Astrocyte of the spinal cord (primary cell): Measurements from ENCODE around the gene PACS2.
"Not testable (repeated sequence)": the region's sequence is repeated elsewhere in the genome, so short reads cannot be mapped to it uniquely, and the experiment has no call there.

Source experiments
- DNase-seq: peaks from one replicate; pipeline ENCODE4 v3.0.0; 2011; ENCODE audit warnings: low read depth, low spot score
- H3K4me3 ChIP-seq: 2 replicates; pipeline ENCODE4 v1.5.1; 2011; ENCODE audit warnings: low read depth, mild to moderate bottlenecking, low read length, moderate library complexity
- in situ Hi-C: cut with HindIII; loops from 2 replicates; pipeline ENCODE4 v1.10.0; 2017; ENCODE audit warnings: low sequenced_read_pairs
- TF ChIP-seq, protein P1 (sequence below): IDR thresholded peaks from 2 replicates; pipeline ENCODE4 v1.5.1; 2012; ENCODE audit warnings: low read depth, mild to moderate bottlenecking, low read length, inconsistent platforms

The PACS2 gene

DNA sequence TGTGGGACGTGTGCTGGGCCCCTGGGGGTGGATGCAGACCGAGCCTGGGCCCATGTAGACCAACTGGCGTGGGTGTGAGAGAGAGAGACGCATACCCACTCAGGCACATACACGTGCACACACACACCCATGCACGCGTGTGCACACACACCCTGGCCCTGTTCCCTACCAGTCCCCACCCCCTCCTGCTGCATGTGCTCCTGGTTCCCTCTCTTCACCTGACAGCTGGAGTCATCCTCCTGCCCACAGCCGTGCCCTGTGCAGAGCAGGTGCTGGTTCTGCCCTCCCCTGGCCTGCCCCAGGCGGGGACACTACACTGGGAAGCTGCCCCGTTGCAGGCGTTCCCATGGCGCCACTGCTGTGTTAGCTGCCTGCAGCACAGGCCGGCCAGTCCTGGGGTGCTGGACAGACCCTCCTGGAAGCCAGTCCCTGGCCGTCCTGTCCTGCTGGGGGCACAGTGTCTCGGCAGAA is 18.5 kb downstream of the PACS2 start:
- no peak for DNase-seq
- TF ChIP-seq, protein P1, sequence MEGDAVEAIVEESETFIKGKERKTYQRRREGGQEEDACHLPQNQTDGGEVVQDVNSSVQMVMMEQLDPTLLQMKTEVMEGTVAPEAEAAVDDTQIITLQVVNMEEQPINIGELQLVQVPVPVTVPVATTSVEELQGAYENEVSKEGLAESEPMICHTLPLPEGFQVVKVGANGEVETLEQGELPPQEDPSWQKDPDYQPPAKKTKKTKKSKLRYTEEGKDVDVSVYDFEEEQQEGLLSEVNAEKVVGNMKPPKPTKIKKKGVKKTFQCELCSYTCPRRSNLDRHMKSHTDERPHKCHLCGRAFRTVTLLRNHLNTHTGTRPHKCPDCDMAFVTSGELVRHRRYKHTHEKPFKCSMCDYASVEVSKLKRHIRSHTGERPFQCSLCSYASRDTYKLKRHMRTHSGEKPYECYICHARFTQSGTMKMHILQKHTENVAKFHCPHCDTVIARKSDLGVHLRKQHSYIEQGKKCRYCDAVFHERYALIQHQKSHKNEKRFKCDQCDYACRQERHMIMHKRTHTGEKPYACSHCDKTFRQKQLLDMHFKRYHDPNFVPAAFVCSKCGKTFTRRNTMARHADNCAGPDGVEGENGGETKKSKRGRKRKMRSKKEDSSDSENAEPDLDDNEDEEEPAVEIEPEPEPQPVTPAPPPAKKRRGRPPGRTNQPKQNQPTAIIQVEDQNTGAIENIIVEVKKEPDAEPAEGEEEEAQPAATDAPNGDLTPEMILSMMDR = no peak
- in situ Hi-C loops = no loop called here
- H3K4me3 ChIP-seq = no peak overlapping the region

DNA sequence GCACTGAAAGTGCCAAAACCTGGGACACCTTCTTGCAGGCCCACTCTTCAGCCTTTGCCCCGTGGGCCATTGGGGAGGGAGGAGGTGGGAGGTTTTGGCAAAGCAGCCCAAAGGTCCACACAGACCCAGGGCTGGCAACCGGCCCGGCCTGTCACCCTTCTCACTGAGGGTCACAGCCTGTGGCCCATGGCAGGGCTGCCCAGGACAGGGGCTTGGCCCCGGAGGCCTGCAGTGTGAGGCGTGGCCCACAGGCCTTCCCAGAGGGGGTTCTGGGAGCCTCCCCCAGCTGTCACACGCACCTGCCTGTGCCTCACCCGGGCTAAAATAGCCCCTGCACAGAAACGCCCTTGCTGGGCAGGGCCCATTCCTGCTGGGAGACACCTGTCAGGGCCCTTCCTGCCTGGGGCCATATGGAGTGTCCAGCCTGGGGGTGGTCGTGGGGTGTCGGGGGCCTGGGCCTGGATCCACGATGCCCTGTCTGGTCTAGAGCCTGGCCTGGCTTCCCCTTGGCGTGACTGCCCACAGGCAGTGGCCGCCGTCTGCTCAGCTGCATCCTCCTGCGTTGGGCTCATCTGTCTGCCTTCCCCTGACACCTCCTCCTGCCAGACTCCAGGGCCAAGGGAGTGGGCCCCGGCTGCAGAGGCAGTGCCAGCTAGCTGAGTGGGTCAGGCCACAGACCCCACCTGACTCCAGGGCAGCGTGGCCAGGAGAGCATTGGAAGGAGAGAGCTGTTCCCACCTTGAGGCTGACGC is 19.2 kb downstream of the PACS2 start:
- DNase-seq = no peak
- H3K4me3 ChIP-seq = no peak overlapping the region
- in situ Hi-C loops = no loop called here
- TF ChIP-seq, protein P1 = no peak

DNA sequence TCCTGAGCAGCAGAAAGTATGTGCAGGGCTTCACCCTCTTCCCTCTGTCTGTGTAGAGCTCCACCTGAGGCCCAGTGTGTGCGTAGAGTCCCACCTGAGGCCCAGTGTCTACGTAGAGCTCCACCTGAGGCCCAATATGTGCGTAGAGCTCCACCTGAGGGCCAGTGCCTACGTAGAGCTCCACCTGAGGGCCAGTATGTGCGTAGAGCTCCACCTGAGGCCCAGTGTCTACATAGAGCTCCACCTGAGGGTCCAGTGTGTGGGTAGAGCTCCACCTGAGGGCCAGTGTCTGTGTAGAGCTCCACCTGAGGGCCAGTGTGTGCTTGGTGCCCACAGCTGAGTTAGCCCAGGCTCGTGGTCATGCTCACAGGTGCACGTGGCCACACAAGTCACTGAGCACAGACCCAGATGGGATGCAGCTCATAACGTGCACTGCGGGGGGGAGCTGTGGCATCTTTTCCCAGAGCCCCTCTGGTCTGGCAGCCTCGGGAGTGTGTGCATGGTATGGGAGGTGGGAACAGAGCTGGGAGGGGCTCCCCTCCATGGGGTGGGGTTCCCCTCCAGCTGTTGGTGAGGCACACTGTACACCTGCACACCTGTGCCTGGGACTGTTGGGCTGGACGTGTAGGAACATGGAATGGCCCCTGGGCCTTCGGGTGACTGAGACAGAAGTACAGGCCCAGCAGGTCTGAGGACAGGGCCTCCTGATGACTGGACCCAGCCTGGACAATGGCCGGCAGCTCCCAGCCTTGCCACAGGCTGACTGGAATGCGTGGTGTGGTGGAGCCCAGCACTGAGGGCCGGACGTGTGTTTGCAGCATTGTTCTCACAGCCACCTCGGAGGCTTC is 20.1 kb downstream of the PACS2 start:
- in situ Hi-C loops = no loop called here

DNA sequence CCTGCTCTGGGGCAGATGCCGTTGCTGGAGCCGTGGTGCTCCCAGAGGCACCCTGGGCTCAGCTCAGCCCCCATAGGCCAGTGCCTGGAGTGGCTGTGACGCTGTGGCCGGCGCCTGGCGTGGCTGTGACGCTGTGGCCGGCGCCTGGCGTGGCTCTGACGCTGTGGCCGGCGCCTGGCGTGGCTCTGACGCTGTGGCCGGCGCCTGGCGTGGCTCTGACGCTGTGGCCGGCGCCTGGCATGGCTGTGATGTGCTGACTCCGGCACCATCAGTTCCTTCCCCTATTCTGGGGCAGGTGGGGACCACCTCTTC is 20.6 kb downstream of the PACS2 start:
- H3K4me3 ChIP-seq, in situ Hi-C loops, DNase-seq: not testable (repeated sequence)

More for the DNA sequence above, 20.1 kb downstream of the PACS2 start:
- TF ChIP-seq, protein P1 = no peak
- no peak overlapping the region for H3K4me3 ChIP-seq
- DNase-seq = no peak

DNA sequence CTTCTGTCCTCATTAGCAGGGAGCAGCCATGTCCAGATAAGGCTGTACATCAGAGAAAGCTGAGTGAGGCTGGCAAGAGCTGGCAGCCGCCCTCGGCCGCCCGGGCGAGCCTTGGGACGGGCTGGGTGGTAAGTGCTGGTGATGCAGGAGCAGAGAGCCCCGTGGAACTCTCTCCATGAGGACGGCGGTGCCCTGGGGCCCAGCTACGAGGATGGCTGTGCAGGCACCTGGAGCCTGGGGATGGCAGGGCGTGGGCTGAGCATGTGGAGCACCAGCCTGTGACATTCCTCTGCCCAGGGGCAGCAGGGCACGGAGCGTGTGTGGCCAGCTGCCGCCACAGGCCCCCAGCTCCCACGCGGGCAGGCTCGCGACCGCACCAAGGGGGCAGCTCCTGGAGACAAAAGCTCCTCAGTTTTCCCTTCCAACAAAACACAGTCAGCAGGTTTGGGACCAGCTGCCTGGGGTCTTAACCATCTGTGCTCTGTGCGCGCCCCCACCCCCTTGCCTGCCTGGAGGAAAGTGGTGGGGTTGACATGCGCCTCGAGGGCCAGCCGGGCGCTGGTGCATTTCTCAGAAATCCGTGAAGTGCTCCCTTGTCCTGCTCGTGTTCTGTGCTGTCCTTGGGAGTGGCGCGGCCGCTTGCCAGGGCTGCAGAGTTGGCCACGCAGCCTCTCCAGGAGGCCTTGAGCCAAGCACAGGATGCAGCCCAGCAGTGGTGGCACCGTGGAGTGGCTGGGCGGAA is 21.4 kb downstream of the PACS2 start:
- DNase-seq = no peak
- TF ChIP-seq, protein P1 = no peak
- in situ Hi-C loops = no loop called here

DNA sequence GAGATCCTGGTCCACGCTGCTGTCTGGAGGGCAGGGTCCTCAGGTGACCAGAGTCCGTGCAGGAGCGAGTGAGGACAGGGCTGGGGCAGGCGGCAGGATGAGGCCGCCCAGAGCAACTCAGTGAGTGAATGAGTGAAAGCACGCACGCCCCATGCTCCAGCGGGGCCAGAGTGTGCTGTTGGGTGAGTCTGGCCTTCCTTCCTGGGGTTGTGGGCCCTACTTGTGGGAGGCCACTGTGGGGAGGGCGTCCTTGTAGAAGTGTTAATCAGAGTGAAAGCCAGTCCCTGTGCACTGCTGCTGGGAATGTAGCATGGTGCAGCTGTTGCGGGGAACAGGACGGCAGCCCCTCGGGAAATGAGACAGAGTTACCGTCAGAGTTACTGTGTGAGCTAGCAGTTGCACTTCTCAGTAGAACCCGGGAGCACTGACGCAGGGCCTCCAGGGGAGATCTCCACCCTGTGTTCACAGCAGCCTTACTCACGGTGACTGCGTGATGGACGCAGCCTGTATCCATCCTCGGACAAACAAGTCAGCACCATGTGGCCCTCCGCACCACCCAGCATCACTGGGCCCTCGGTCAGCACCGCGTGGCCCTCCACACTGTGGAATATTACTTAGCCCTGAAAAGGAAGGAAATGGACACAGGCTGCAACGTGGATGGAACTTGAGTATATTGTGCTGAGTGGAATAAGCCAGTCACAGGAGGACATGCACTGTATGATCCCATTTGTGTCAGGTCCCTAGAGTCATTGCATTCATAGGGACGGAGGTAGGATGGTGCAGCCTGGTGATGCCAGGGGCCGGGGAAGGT is 22.1 kb downstream of the PACS2 start:
- no peak for DNase-seq
- H3K4me3 ChIP-seq = no peak overlapping the region
- TF ChIP-seq, protein P1 = no peak
- in situ Hi-C loops = no loop called here

More for the DNA sequence above, 21.4 kb downstream of the PACS2 start:
- H3K4me3 ChIP-seq = no peak overlapping the region
